Measurements from ENCODE around the gene IRF3.

The IRF3 gene, protein sequence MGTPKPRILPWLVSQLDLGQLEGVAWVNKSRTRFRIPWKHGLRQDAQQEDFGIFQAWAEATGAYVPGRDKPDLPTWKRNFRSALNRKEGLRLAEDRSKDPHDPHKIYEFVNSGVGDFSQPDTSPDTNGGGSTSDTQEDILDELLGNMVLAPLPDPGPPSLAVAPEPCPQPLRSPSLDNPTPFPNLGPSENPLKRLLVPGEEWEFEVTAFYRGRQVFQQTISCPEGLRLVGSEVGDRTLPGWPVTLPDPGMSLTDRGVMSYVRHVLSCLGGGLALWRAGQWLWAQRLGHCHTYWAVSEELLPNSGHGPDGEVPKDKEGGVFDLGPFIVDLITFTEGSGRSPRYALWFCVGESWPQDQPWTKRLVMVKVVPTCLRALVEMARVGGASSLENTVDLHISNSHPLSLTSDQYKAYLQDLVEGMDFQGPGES

DNA sequence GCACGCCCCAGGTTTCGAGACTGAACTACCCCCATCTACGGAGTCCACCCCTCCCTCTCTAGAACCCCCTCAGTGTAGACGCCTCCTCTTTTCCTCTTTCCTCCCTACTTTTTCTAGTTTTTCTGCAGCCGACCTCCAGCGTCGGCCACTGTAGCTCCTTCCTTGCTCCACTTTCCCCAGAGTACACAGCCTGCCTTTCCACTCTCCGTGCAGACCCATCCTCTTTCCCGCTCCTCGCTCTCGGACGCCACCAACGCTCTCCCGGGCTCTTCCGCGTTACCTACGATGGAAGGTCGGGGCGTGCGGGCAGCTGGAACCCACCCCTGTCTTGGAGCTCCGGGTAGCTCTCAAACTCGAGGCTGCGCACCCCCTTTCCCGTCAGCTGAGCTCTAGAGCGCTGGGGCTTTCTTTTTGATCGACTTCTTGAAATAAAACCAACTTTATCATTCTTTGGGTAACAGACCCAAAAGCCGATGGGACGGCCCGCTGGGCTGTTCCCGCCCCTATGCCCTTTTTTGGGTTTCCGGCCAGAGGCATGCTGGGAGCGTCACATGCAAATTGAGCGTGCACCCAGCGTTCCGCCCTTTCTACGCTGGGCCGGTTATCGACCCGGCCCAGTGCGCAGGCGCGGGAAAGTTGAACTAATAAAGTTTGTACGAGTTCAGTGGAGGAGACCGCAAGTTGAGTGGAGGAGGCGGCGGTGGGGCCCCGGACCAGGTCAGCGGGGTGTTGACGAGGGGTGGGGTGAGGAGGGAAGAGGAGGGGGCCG lies at the start of gene IRF3, which contains the start of gene BCL2L12:
TSS of gene IRF3 (minus strand) at position 507 of the 769 bp plus-strand sequence. CDS start 1,019 bp downstream, outside the sequence.
TSS of gene BCL2L12 (plus strand) at position 583 of the 769 bp plus-strand sequence. CDS start 760 bp downstream, outside the sequence.
- peak; percentile 87 for DNase-seq

- no peak for DNase-seq
Observed at GRCh38 chr19:49713236-49713845, 47.7 kb upstream of the IRF3 start.

GRCh38 chr19:49712397-49712859 lies 46.8 kb upstream of the IRF3 start:
- DNase-seq: no peak

- DNase-seq: no peak
Observed at GRCh38 chr19:49710372-49710951, 44.8 kb upstream of the IRF3 start.

GRCh38 chr19:49705919-49706318 lies 40.3 kb upstream of the IRF3 start:
- DNase-seq: no peak

- no peak for DNase-seq
Observed at GRCh38 chr19:49704888-49705642, 39.4 kb upstream of the IRF3 start.

DNA sequence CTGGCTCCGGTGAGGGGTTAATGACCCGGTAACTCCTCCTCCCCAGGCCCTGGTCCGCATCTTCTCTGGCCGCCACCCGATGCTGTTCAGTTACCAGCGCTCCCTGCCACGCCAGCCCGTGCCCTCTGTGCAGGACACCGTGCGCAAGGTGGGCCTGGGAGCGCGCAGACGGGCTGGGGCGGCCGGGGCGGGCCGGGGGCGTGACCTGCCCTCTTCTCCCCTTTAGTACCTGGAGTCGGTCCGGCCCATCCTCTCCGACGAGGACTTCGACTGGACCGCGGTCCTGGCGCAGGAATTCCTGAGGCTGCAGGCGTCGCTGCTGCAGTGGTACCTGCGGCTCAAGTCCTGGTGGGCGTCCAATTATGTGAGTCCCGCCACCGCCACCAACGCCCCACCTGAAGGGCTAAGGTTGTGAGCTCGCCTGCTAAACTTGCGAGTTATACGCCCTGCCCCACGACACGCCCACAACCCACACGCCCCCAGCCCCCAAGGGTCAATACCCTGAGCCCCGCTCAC lies 35.7 kb upstream of the IRF3 start:
- no peak for DNase-seq

DNA sequence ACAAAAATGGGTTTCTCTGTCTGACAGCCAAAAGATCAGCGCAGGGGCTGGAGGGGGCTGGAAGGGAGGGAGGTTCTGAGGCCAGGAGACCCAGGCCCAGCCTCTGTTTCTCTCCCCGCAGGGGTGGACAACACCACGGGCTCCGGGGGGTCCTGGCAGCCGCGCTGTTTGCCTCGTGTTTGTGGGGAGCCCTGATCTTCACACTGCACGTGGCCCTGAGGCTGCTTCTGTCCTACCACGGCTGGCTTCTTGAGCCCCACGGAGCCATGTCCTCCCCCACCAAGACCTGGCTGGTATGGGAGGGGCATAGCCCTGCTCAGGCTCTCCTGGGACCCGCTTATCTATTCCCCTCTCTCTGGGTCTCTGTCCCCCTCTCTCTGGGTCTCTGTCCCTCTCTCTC lies 34.9 kb upstream of the IRF3 start:
- DNase-seq: no peak

DNA sequence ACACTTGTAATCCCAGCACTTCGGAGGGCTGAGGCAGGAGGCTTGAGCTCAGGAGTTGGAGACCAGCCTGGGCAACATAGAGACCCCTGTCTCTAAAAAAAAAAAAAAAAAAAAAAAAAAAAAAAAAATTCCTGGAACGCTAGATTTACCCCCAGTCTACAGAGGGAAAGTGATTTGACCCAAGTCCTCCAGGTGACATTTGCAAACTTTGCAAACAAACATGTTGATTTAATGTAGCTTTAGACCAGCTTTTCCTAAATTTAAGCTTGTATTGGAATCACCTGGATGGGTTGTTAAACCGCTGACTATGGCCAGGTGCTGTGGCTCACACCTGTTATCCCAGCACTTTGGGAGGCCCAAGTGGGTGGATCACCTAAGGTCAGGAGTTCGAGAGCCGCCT lies 33.7 kb upstream of the IRF3 start:
- DNase-seq: no peak

GRCh38 chr19:49696865-49697264 lies 31.2 kb upstream of the IRF3 start:
- no peak for DNase-seq

- no peak for DNase-seq
Observed at GRCh38 chr19:49696115-49696514, 30.5 kb upstream of the IRF3 start.

- no peak for DNase-seq
Observed at GRCh38 chr19:49692147-49692506, 26.5 kb upstream of the IRF3 start.

- peak; percentile 91 for DNase-seq
Observed at GRCh38 chr19:49691243-49692146, 25.8 kb upstream of the IRF3 start.

DNA sequence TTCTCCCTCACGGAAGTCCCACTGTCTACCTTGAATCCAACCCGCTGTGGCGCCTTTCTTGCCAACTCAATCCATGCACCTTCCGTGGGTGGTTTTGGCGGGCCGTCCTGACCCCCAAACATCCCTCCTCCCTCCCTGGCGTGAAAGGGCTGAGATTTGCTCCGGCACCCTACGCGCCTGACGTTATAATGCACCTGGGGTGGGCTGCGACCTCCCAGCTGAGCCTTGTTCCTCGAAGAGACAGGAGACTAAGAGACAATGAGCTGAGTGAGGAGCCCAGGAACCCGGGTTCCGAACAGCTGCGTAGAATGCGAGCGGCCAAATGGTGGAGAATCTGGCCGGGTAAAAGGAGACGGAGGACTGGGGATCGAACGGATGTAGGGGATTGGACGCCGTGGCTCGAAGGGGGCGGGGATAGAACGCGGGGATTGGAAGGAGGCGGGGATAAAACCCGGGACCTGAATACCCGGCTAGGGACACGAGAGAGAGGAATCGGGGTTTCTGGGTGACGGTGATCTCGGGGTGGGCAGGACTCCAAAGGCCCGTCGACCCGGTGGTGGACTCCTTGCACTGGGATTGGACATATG lies 25.1 kb upstream of the IRF3 start, which contains the start of gene CPT1C:
TSS of gene CPT1C (plus strand) at position 461 of the 587 bp plus-strand sequence. CDS start 1,137 bp downstream, outside the sequence.
- DNase-seq: peak; percentile 96

GRCh38 chr19:49690079-49690655 lies 24.5 kb upstream of the IRF3 start:
- DNase-seq: no peak

- DNase-seq: peak; percentile 68
Observed at GRCh38 chr19:49689133-49690078, 23.7 kb upstream of the IRF3 start, which contains the start of gene ADM5. Gene ADM5 (plus strand): TSS chr19:49689594. CDS start chr19:49689838, 244 bp downstream.

- no peak for DNase-seq
Observed at GRCh38 chr19:49688531-49689132, 23.0 kb upstream of the IRF3 start.

Measured in NCI-H1105 (cell line).